Nephron progenitor cell (in vitro differentiated cells): ENCODE results near the gene HOXA3.

Experiments
- DNase-seq: peaks from one replicate; pipeline ENCODE4 v3.0.0; 2021
- H3K27ac Mint-ChIP-seq: 2 replicates; pipeline ENCODE4 v1.8.0; 2021; ENCODE audit warnings: mild to moderate bottlenecking, moderate library complexity, mixed read lengths
- H3K27me3 Mint-ChIP-seq: 2 replicates; pipeline ENCODE4 v1.8.0; 2021; ENCODE audit warnings: mild to moderate bottlenecking, low read depth, mixed read lengths; ENCODE audit not compliant: poor library complexity
- H3K36me3 Mint-ChIP-seq: 2 replicates; pipeline ENCODE4 v1.8.0; 2021; ENCODE audit warnings: low read depth, mixed read lengths
- H3K4me1 Mint-ChIP-seq: 2 replicates; pipeline ENCODE4 v1.8.0; 2021; ENCODE audit warnings: mixed read lengths
- H3K4me3 Mint-ChIP-seq: 2 replicates; pipeline ENCODE4 v1.8.0; 2021; ENCODE audit warnings: mild to moderate bottlenecking, moderate library complexity, mixed read lengths
- H3K9me3 Mint-ChIP-seq: 2 replicates; pipeline ENCODE4 v1.8.0; 2021; ENCODE audit warnings: mild to moderate bottlenecking, moderate library complexity, mixed read lengths
- TF ChIP-seq, protein P1 (sequence below): fragments of 200-600 bp; sonication (generic); IDR thresholded peaks from 2 replicates; pipeline ENCODE4 v1.5.0; 2021; ENCODE audit warnings: antibody characterized with exemption

HOXA3 gene

DNA sequence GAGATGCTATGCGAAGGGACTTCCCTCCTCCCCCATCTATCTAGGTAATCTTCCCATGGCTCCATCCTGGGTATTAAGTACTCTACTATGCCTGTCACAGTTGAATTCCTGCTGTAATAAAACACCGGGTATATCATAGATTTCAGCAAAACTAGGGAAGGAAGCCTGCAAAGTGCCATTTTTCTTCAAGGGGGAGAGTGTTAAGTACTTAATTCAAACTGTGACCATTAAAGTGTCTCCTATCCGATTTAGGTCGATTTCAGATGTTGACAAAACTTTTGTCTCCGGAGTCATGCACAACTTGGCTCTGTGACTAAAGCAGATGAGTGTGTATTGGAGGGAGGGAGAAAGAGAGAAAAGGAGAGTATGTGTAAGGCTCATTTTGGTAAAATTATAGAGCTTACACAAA, 26.4 kb downstream of the HOXA3 start:
- H3K4me1 Mint-ChIP-seq = peaks cover 86% of the 10 kb centered on the region
- peak overlapping the region; percentile 100 for H3K27ac Mint-ChIP-seq
- no peaks in the 10 kb centered on the region for H3K9me3 Mint-ChIP-seq
- peak overlapping the region; percentile 98 for H3K4me3 Mint-ChIP-seq
- TF ChIP-seq, protein P1, sequence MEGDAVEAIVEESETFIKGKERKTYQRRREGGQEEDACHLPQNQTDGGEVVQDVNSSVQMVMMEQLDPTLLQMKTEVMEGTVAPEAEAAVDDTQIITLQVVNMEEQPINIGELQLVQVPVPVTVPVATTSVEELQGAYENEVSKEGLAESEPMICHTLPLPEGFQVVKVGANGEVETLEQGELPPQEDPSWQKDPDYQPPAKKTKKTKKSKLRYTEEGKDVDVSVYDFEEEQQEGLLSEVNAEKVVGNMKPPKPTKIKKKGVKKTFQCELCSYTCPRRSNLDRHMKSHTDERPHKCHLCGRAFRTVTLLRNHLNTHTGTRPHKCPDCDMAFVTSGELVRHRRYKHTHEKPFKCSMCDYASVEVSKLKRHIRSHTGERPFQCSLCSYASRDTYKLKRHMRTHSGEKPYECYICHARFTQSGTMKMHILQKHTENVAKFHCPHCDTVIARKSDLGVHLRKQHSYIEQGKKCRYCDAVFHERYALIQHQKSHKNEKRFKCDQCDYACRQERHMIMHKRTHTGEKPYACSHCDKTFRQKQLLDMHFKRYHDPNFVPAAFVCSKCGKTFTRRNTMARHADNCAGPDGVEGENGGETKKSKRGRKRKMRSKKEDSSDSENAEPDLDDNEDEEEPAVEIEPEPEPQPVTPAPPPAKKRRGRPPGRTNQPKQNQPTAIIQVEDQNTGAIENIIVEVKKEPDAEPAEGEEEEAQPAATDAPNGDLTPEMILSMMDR = no peak
- no peak for DNase-seq
- peaks cover 57% of the 10 kb centered on the region for H3K36me3 Mint-ChIP-seq
- H3K27me3 Mint-ChIP-seq = no peaks in the 10 kb centered on the region

DNA sequence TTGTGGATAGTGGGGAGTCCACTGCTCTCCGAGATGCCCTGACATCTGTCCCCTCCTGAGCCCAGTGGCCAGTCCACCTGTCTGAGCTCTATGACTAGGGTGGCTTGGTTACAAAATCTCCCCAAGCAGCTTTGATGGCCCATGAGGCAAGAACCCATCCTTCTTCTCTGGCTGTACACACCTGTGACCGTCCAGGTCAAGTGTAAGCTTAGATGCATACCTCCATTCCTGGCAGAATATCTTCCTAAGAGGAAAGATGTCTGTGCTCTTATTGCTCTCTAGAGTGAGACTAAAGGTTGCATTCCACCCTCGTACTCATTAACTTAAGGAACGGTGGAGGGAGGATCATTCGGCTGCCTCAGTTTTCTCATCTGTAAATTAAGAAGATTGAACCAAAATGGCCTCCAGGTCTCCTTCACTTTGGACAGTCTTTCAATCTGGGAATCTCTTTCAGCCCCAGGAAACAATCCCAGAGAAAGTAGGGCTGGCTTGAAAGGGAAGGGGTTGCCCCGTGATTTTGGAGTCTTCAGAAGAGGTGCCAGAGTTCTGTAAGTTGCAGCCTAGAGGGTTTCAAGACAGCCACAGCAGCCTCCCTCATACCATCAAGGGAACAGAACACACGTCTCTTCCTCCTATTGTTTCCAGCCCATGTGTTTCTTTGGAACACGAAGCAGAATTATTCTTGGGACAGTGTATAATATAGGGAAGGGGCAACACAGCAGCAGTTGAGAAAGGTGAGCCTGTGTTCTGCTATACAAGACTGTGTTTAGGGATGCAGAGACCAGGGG, 27.3 kb downstream of the HOXA3 start:
- peaks cover 57% of the 10 kb centered on the region for H3K36me3 Mint-ChIP-seq
- peak overlapping the region; percentile 98 for H3K4me3 Mint-ChIP-seq
- DNase-seq = no peak
- H3K9me3 Mint-ChIP-seq = no peaks in the 10 kb centered on the region
- H3K27ac Mint-ChIP-seq = peak overlapping the region; percentile 100
- TF ChIP-seq, protein P1 = no peak
- H3K27me3 Mint-ChIP-seq = no peaks in the 10 kb centered on the region
- H3K4me1 Mint-ChIP-seq = peaks cover 95% of the 10 kb centered on the region

DNA sequence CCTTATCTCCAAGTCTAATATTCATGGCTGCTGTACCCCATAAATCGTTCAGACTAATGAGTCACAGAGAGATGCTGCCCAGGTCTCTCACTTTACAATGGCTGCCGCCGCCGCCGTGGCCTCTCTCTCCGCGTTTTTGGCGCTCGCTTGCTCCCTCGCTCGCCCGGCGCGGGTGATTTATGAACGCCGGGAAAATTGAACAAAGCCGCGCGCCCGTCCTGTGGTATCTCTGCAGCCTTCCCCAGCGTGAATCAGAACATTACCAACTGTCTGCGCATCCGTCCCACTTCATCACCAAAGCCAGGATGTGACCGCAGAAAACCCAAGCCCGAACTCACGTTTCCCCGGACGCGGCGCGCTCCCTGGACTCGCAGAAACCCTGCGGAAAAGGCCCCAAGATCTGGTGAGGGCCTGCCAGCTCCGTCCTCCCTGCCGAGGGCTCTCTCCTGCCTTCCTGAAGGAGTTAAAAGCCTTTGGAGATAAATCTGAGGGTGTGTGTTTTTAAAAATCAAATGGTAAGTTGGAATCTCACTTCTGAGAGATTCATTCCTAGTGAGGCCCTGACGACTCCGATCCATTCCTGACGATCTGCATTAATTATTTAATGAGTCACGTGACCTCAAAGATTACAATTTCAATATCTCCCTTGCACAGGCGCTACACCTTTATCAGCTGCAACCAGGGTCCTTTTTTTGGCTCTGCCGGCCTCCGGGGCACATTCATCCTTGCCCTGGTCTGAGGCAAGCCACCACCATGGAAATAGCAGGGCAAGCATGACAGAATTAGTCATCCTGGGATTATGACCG, 28.1 kb downstream of the HOXA3 start:
- TF ChIP-seq, protein P1 = no peak
- no peaks in the 10 kb centered on the region for H3K27me3 Mint-ChIP-seq
- H3K4me3 Mint-ChIP-seq = peak overlapping the region; percentile 98
- peaks cover 58% of the 10 kb centered on the region for H3K36me3 Mint-ChIP-seq
- DNase-seq = peak; percentile 81
- peaks cover 100% of the 10 kb centered on the region for H3K4me1 Mint-ChIP-seq
- peak overlapping the region; percentile 100 for H3K27ac Mint-ChIP-seq
- H3K9me3 Mint-ChIP-seq = no peaks in the 10 kb centered on the region

DNA sequence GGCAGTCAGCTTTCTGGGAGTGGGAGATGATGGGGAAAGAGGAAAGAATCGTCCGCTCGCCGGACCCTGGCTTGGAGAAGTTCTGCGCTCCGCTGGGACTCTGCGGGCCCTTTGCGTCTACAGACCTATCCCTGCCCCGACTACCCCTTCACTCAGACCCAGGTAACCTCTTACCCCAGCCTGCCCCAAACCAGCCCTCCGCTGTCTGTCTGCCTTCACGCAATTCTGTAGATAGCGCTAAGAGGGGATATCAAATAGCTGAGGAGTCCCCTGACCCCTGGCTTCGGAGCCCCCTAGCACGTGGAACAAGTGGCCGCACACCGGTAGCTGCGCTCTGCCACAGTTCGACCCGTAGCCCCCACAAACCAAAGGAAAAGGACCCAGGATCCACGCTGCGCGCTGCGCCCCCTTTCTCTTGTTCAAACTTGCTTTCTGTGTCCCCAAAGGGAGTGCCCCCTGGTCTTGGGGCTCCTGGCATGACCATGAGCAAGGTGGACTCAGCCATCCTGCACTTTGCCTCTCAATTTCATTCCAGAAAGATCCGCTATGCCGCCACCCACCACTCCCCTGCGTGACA, 28.8 kb downstream of the HOXA3 start:
- H3K9me3 Mint-ChIP-seq = no peaks in the 10 kb centered on the region
- no peaks in the 10 kb centered on the region for H3K27me3 Mint-ChIP-seq
- peak; percentile 35 for DNase-seq
- H3K36me3 Mint-ChIP-seq = peaks cover 58% of the 10 kb centered on the region
- peak overlapping the region; percentile 98 for H3K4me3 Mint-ChIP-seq
- peaks cover 100% of the 10 kb centered on the region for H3K4me1 Mint-ChIP-seq
- TF ChIP-seq, protein P1 = no peak
- H3K27ac Mint-ChIP-seq = peak overlapping the region; percentile 100

DNA sequence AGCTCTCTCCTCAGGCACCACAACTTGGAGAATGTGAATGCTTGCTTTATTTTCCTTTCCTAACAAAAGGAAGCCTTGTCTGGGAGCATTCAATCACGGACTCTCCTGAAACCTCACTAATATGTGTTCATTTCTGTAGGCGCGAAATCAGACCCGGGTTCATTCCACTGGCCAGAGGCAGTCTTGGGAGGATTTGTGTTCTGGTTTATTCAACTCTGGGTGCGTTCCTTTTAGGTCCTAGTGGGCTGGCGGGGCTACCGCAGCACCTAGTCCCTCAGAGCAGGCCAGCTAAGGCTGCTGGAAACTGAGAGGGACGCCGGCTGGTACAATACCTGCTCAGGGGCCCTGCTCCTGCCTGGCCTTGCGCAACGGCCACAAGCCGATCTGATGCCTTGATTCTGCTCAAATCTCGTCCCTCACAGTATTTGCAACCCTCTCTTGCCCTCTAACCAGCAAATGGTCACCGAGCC, 29.3 kb downstream of the HOXA3 start:
- Mint-ChIP-seq H3K27ac (peak overlapping the region; percentile 100), H3K4me3 (peak overlapping the region; percentile 98), H3K4me1 (peaks cover 100% of the 10 kb centered on the region), H3K36me3 (peaks cover 58% of the 10 kb centered on the region), H3K27me3 (no peaks in the 10 kb centered on the region), H3K9me3 (no peaks in the 10 kb centered on the region)
- TF ChIP-seq, protein P1 = no peak
- no peak for DNase-seq
